Measurements from ENCODE around the gene SLMAP.
"Not testable (repeated sequence)": the region's sequence is repeated elsewhere in the genome, so short reads cannot be mapped to it uniquely, and the experiment has no call there.

The SLMAP gene

GRCh38 chr3:57852896-57853295 lies 96.8 kb downstream of the SLMAP start:
- Mint-ChIP-seq H3K4me3 (no peak overlapping the region), H3K27me3 (no peaks in the 10 kb centered on the region), H3K4me1 (ENCODE audit: low read depth) (no peaks in the 10 kb centered on the region), H3K36me3 (no peaks in the 10 kb centered on the region), H3K27ac (no peak overlapping the region), H3K9me3 (ENCODE audit: low read depth) (no peaks in the 10 kb centered on the region)

- Mint-ChIP-seq H3K9me3 (ENCODE audit: low read depth) (no peaks in the 10 kb centered on the region), H3K4me3 (no peak overlapping the region), H3K4me1 (ENCODE audit: low read depth) (no peaks in the 10 kb centered on the region), H3K27me3 (no peaks in the 10 kb centered on the region), H3K27ac (no peak overlapping the region), H3K36me3 (peaks cover 4% of the 10 kb centered on the region)
Observed at GRCh38 chr3:57855281-57855680, 99.2 kb downstream of the SLMAP start.

DNA sequence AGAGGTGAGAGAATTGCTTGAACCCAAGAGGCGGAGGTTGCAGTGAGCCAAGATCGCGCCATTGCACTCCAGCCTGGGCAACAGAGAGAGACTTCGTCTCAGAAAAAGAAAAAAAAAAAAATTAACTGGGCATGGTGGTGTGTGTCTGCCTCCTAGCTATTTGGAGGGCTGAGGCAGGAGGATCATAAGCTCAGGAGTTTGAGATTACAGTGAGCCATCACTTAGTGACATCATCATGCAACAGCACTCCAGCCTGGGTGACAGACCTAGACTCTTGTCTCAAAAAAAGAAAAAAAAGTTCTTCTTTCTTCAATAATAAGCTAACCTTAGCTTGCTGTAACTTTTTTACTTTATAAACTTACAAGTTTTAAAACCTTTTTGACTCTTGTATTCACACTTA lies 99.8 kb downstream of the SLMAP start:
- H3K36me3 Mint-ChIP-seq, result peaks cover 5% of the 10 kb centered on the region
- H3K4me1 Mint-ChIP-seq (ENCODE audit: low read depth), result no peaks in the 10 kb centered on the region
- no peaks in the 10 kb centered on the region for H3K27me3 Mint-ChIP-seq
- no peaks in the 10 kb centered on the region for H3K9me3 Mint-ChIP-seq (ENCODE audit: low read depth)
- no peak overlapping the region for H3K4me3 Mint-ChIP-seq
- H3K27ac Mint-ChIP-seq, result no peak overlapping the region

GRCh38 chr3:57856675-57857074 lies 100.6 kb downstream of the SLMAP start:
- Mint-ChIP-seq H3K36me3 (peaks cover 6% of the 10 kb centered on the region), H3K4me1 (ENCODE audit: low read depth) (no peaks in the 10 kb centered on the region), H3K27ac (no peak overlapping the region), H3K9me3 (ENCODE audit: low read depth) (no peaks in the 10 kb centered on the region), H3K27me3 (no peaks in the 10 kb centered on the region), H3K4me3 (no peak overlapping the region)

GRCh38 chr3:57862894-57863293 lies 106.8 kb downstream of the SLMAP start:
- Mint-ChIP-seq H3K27ac (no peak overlapping the region), H3K4me1 (ENCODE audit: low read depth) (no peaks in the 10 kb centered on the region), H3K27me3 (no peaks in the 10 kb centered on the region), H3K4me3 (no peak overlapping the region), H3K36me3 (peaks cover 6% of the 10 kb centered on the region), H3K9me3 (ENCODE audit: low read depth) (no peaks in the 10 kb centered on the region)

DNA sequence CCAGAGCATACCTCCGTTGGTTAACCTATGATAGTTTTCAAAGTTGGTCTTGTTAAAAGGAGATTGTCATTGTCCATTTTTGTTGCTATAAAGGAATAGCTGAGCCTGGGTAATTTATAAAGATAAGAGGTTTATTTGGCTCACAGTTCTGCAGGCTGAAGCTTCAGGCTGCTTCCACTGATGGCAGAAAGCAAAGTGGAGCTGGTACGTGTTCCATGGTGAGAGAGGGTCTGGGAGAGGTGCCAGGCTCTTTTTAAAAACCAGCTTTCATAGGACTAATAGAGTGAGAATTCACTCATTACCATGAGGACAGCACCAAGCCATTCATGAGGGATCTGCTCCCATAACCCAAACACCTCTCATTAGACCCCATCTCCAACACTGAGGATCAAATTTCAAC lies 107.3 kb downstream of the SLMAP start:
- Mint-ChIP-seq H3K27me3 (no peaks in the 10 kb centered on the region), H3K4me3 (no peak overlapping the region), H3K9me3 (ENCODE audit: low read depth) (no peaks in the 10 kb centered on the region), H3K4me1 (ENCODE audit: low read depth) (no peaks in the 10 kb centered on the region), H3K36me3 (peaks cover 5% of the 10 kb centered on the region), H3K27ac (no peak overlapping the region)

- Mint-ChIP-seq H3K4me3 (no peak overlapping the region), H3K36me3 (peaks cover 4% of the 10 kb centered on the region), H3K27me3 (no peaks in the 10 kb centered on the region), H3K4me1 (ENCODE audit: low read depth) (no peaks in the 10 kb centered on the region), H3K9me3 (ENCODE audit: low read depth) (no peaks in the 10 kb centered on the region), H3K27ac (no peak overlapping the region)
Observed at GRCh38 chr3:57864853-57865252, 108.7 kb downstream of the SLMAP start.

- H3K27ac Mint-ChIP-seq; H3K4me3 Mint-ChIP-seq; H3K9me3 Mint-ChIP-seq (ENCODE audit: low read depth); H3K27me3 Mint-ChIP-seq; H3K4me1 Mint-ChIP-seq (ENCODE audit: low read depth); H3K36me3 Mint-ChIP-seq: not testable (repeated sequence)
Observed at GRCh38 chr3:57869110-57869509, 113.0 kb downstream of the SLMAP start.

GRCh38 chr3:57872606-57873005 lies 116.5 kb downstream of the SLMAP start:
- H3K27me3 Mint-ChIP-seq, result no peaks in the 10 kb centered on the region
- H3K9me3 Mint-ChIP-seq (ENCODE audit: low read depth), result no peaks in the 10 kb centered on the region
- no peak overlapping the region for H3K27ac Mint-ChIP-seq
- no peaks in the 10 kb centered on the region for H3K4me1 Mint-ChIP-seq (ENCODE audit: low read depth)
- no peak overlapping the region for H3K4me3 Mint-ChIP-seq
- H3K36me3 Mint-ChIP-seq, result peaks cover 5% of the 10 kb centered on the region

DNA sequence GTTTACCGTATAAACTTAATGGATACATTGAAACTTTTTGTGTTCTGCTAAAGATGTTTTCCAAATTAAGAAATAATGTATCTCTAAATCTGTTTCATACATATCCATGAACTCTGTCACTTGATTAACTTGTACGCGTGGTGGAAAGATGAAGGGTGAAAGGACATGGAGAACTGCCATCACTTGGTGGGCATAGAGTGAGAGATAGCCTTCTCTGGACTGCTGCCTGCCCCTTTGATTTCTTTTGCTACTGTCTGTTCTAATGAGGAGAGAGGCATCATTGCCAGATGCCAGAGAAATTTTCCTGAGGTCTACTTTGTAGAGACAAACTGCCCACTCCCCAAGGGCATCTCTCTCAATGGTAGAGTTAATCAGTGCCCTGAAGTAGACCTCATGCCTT lies 120.5 kb downstream of the SLMAP start:
- Mint-ChIP-seq H3K9me3 (ENCODE audit: low read depth) (no peaks in the 10 kb centered on the region), H3K4me1 (ENCODE audit: low read depth) (no peaks in the 10 kb centered on the region), H3K27me3 (no peaks in the 10 kb centered on the region), H3K4me3 (no peak overlapping the region), H3K27ac (no peak overlapping the region), H3K36me3 (peaks cover 5% of the 10 kb centered on the region)

GRCh38 chr3:57877116-57877515 lies 121.0 kb downstream of the SLMAP start:
- Mint-ChIP-seq H3K36me3 (peaks cover 5% of the 10 kb centered on the region), H3K4me3 (no peak overlapping the region), H3K9me3 (ENCODE audit: low read depth) (no peaks in the 10 kb centered on the region), H3K4me1 (ENCODE audit: low read depth) (no peaks in the 10 kb centered on the region), H3K27me3 (no peaks in the 10 kb centered on the region), H3K27ac (no peak overlapping the region)

GRCh38 chr3:57884436-57884835 lies 128.3 kb downstream of the SLMAP start:
- not testable (repeated sequence) for H3K4me3 Mint-ChIP-seq; H3K36me3 Mint-ChIP-seq; H3K9me3 Mint-ChIP-seq (ENCODE audit: low read depth); H3K27ac Mint-ChIP-seq; H3K4me1 Mint-ChIP-seq (ENCODE audit: low read depth); H3K27me3 Mint-ChIP-seq

- H3K4me1 Mint-ChIP-seq (ENCODE audit: low read depth), result no peaks in the 10 kb centered on the region
- H3K9me3 Mint-ChIP-seq (ENCODE audit: low read depth), result no peaks in the 10 kb centered on the region
- no peaks in the 10 kb centered on the region for H3K27me3 Mint-ChIP-seq
- H3K4me3 Mint-ChIP-seq, result no peak overlapping the region
- peaks cover 13% of the 10 kb centered on the region for H3K36me3 Mint-ChIP-seq
- H3K27ac Mint-ChIP-seq, result no peak overlapping the region
Observed at GRCh38 chr3:57889807-57890206, 133.7 kb downstream of the SLMAP start.

GRCh38 chr3:57890874-57891273 lies 134.8 kb downstream of the SLMAP start:
- Mint-ChIP-seq H3K9me3 (ENCODE audit: low read depth) (no peaks in the 10 kb centered on the region), H3K27ac (no peak overlapping the region), H3K4me1 (ENCODE audit: low read depth) (no peaks in the 10 kb centered on the region), H3K36me3 (peaks cover 12% of the 10 kb centered on the region), H3K27me3 (no peaks in the 10 kb centered on the region), H3K4me3 (no peak overlapping the region)

- Mint-ChIP-seq H3K27me3 (no peaks in the 10 kb centered on the region), H3K27ac (no peak overlapping the region), H3K9me3 (ENCODE audit: low read depth) (no peaks in the 10 kb centered on the region), H3K36me3 (peaks cover 12% of the 10 kb centered on the region), H3K4me3 (no peak overlapping the region), H3K4me1 (ENCODE audit: low read depth) (no peaks in the 10 kb centered on the region)
Observed at GRCh38 chr3:57892423-57892822, 136.3 kb downstream of the SLMAP start.

GRCh38 chr3:57893156-57893555 lies 137.0 kb downstream of the SLMAP start:
- H3K27me3 Mint-ChIP-seq, result no peaks in the 10 kb centered on the region
- H3K27ac Mint-ChIP-seq, result no peak overlapping the region
- H3K9me3 Mint-ChIP-seq (ENCODE audit: low read depth), result no peaks in the 10 kb centered on the region
- H3K4me1 Mint-ChIP-seq (ENCODE audit: low read depth), result no peaks in the 10 kb centered on the region
- H3K36me3 Mint-ChIP-seq, result peaks cover 10% of the 10 kb centered on the region
- no peak overlapping the region for H3K4me3 Mint-ChIP-seq

DNA sequence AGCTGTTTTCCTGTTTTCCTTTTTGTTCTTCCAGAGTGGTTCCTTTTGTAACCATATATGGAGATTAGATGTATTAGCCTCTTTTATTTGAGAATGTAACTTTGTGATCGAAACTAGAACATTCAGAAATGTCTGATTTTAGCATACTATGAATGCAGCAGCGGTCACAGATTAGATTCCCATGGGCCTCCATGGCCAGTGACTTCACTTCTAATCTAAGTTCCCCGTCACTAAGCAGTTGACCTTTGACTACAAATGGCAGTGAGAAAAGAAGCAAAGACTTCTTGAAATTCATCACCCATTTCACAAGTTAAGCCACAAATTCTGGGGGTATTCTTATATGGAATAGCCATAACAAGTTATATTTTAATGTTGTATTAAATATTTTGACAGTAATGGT lies 137.6 kb downstream of the SLMAP start:
- Mint-ChIP-seq H3K4me3 (no peak overlapping the region), H3K36me3 (peaks cover 10% of the 10 kb centered on the region), H3K9me3 (ENCODE audit: low read depth) (no peaks in the 10 kb centered on the region), H3K27me3 (no peaks in the 10 kb centered on the region), H3K4me1 (ENCODE audit: low read depth) (no peaks in the 10 kb centered on the region), H3K27ac (no peak overlapping the region)
